Stimulated activated CD4-positive, alpha-beta T cell treated with anti-CD3 and anti-CD28 coated beads, TNF-alpha, amount 100 ng/mL, for 48 hours (primary cell): ENCODE results near the gene ZDHHC23.

Experiments used
- DNase-seq, 3 donors: peaks; one replicate each; pipeline ENCODE4 v3.0.0-alpha.2; 2020; ENCODE audit warnings: low read depth in 3 of 3

Gene ZDHHC23

DNA sequence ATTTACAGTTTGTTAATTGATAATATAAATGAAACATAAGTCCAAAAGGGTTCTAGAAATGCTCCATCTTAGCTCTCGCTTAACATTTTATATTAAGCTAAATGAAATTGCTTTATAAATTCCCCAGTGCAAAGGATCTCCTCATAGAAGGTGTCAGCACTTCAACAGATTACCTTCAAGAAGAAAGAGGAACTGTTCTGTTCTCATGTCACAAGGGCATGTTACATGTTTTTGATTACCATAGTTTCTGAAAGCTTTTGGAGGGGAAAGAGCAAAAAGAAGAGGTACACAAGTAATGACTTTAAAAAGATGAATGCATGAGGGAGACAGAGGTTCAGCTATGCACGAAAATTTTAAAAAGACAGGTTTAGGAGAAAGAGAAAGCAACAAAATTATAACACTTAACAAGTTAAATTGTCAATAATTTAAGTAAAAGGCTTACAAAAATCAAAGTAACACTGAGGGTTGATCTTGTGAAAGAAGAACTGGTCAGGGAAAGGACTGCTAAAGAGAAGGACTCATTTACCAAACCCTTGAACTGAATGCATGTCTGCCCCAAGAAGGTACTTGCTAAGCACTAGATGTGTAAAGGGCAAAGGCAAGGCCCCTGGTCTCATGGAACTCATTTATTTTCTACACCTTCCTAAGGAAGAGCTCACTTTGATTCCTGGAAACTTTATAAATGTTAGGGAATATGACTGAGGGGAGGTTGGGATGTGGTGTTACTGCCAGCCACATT is 63.4 kb downstream of the ZDHHC23 start:
- DNase-seq: no peak
